HUES6 (cell line): Measurements from ENCODE around the gene PDE9A.

Experiments
- H3K27ac ChIP-seq: 2 replicates; pipeline ENCODE4 v1.7.0; 2013; ENCODE audit warnings: low read depth, mild to moderate bottlenecking, low read length, inconsistent platforms
- H3K27me3 ChIP-seq: 2 replicates; pipeline ENCODE4 v1.6.1; 2013; ENCODE audit warnings: low read length; ENCODE audit not compliant: control insufficient read depth, insufficient read depth
- H3K36me3 ChIP-seq: 2 replicates; pipeline ENCODE4 v1.6.1; 2013; ENCODE audit warnings: low read length; ENCODE audit not compliant: control insufficient read depth, insufficient read depth
- H3K4me1 ChIP-seq: 2 replicates; pipeline ENCODE4 v1.6.1; 2013; ENCODE audit warnings: low read length; ENCODE audit not compliant: control insufficient read depth, insufficient read depth
- H3K4me3 ChIP-seq: 2 replicates; pipeline ENCODE4 v1.5.1; 2013; ENCODE audit warnings: low read depth, low read length
- H3K9ac ChIP-seq: one replicate; pipeline ENCODE4 v1.6.1; 2013; ENCODE audit warnings: mild to moderate bottlenecking, low read length
- H3K9me3 ChIP-seq: 2 replicates; pipeline ENCODE4 v1.6.1; 2013; ENCODE audit warnings: low read depth, low read length; ENCODE audit not compliant: control insufficient read depth, insufficient read depth

PDE9A gene

DNA sequence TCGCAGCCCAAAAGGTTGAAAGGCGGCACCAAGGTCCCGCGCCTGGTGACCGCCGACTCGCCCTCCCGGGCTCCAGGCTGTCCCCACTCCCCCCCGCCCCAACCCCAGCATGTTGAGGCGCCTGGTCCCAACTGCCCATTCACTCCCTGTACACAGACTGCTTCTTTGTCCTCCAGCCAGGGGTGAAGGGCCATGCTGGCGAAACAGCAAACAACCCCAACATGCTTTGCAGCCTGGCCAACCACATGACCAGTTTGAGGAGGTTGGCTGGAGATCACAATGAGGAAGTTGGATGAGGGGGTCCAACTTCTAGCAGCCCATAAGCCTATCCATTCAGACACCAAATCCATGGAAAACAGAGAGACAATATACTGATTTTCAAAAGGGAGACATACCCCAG, 13.5 kb downstream of the PDE9A start:
- Histone ChIP-seq H3K4me3 (no peak overlapping the region), H3K9ac (no peak overlapping the region), H3K4me1 (peaks cover 48% of the 10 kb centered on the region), H3K27ac (no peak overlapping the region), H3K9me3 (no peaks in the 10 kb centered on the region; the same call in 1 of the 2 replicates), H3K27me3 (no peaks in the 10 kb centered on the region), H3K36me3 (peaks cover 24% of the 10 kb centered on the region)

DNA sequence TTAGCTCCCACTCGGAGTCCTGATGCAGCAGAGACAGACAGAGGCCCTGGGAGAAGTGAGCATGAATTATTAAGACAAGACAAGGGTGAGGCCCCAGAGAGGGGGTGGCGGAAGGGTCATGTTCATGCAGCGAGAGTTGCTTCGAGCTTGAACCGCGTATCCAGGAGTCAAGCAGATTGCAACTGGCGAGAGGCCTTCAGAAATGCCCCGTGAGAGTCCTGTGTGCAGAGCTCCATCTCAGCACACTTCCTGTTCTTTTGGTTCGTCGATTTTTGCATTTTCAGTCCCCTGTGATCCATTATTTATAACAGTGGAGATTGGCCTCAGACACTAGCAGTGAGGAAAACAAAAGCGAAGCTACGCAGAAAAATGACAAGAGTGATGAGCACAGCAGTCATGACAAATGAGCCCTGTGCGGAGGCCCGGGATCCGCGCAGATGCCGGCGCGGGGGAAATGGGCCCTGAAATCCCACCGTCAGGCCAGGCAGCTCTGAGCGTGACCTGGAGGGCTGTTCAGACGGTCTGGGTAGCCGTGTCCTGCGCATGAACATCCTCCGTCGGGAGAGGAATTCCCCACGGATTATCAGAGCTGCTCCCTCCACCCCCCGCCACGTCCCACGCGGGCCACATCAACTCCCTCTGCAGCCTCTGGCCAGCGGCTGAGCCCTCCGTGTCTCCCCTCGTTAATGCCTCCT, 15.0 kb downstream of the PDE9A start:
- H3K4me1 ChIP-seq: peaks cover 63% of the 10 kb centered on the region
- H3K36me3 ChIP-seq: peaks cover 13% of the 10 kb centered on the region
- H3K27ac ChIP-seq: no peak overlapping the region
- H3K9ac ChIP-seq: peak overlapping the region; percentile 5
- no peaks in the 10 kb centered on the region for H3K27me3 ChIP-seq
- H3K4me3 ChIP-seq: no peak overlapping the region
- H3K9me3 ChIP-seq: no peaks in the 10 kb centered on the region

DNA sequence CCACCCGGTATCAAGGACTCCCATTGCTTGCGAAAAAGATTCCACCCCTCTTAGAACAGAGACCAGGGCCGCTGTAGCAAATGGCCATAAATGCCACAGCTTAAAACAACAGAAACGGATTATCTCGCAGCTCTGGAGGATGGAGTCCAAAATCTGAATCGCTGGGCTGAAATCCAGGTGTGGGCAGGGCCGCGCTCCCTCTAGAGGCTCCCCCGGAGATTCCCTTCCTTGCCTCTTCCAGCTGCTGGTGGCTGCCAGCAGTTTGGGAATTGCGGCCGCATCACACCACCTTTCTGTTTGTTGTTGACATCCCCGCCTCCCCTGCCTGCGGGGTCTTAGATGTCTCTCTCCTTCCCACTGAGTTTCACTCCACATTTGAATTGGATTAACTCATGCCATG, 15.6 kb downstream of the PDE9A start:
- peaks cover 13% of the 10 kb centered on the region for H3K36me3 ChIP-seq
- no peaks in the 10 kb centered on the region for H3K27me3 ChIP-seq
- peak overlapping the region; percentile 5 for H3K9ac ChIP-seq
- no peak overlapping the region for H3K27ac ChIP-seq
- peaks cover 69% of the 10 kb centered on the region for H3K4me1 ChIP-seq
- no peaks in the 10 kb centered on the region for H3K9me3 ChIP-seq
- H3K4me3 ChIP-seq: no peak overlapping the region

DNA sequence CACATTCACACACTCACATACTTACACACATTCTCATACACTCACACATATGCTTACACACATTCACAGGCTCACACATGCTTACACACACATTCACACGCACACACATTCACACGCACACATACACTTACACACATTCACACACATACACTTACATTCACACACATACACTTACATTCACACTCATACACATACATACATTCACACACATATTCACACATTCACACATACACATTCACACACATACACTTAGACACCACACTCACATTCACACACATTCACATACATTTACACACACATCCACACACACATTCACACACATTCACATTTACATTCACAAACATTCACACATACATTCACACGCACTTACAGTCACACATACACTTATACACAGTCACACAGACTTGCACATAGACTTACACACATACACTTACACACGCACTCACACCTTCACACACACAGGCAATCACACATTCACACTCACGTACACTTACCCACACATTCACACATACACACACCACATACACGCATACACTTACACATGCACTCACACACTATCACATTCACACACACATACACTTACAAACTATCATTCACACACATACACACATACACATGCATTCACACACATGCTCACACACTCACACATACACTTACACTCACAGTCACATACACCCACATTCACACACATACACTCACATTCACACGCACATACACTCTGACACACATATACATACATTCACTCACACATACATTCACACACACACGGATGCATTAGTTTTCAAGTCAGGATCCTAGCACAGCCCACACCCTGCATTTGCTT, 16.8 kb downstream of the PDE9A start:
- H3K27ac ChIP-seq: no peak overlapping the region
- H3K9me3 ChIP-seq: no peaks in the 10 kb centered on the region
- no peak overlapping the region for H3K9ac ChIP-seq
- H3K36me3 ChIP-seq: peaks cover 13% of the 10 kb centered on the region
- no peaks in the 10 kb centered on the region for H3K27me3 ChIP-seq
- peaks cover 74% of the 10 kb centered on the region for H3K4me1 ChIP-seq
- H3K4me3 ChIP-seq: no peak overlapping the region

DNA sequence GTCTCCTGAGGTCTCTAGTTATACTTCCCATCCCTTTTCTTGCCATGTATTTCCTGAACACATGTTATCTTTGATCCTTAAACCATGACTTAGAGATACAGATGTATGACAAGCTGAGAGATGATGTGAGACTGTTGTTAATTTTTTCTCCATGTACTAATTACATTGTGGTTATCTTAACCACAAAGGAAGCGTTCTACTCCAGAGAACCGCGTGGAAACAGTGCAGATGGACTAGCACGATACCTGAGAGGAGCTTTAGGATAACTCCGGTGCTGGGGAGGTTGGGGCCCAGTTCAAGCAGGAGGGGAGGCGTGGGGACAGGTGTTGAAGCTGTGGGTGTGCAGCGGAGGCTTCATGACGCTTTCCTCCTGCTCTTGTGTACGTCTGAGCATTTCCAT, 17.5 kb downstream of the PDE9A start:
- H3K27me3 ChIP-seq: no peaks in the 10 kb centered on the region
- no peak overlapping the region for H3K27ac ChIP-seq
- H3K4me3 ChIP-seq: no peak overlapping the region
- peaks cover 17% of the 10 kb centered on the region for H3K36me3 ChIP-seq
- peaks cover 68% of the 10 kb centered on the region for H3K4me1 ChIP-seq
- H3K9me3 ChIP-seq: no peaks in the 10 kb centered on the region
- H3K9ac ChIP-seq: no peak overlapping the region

DNA sequence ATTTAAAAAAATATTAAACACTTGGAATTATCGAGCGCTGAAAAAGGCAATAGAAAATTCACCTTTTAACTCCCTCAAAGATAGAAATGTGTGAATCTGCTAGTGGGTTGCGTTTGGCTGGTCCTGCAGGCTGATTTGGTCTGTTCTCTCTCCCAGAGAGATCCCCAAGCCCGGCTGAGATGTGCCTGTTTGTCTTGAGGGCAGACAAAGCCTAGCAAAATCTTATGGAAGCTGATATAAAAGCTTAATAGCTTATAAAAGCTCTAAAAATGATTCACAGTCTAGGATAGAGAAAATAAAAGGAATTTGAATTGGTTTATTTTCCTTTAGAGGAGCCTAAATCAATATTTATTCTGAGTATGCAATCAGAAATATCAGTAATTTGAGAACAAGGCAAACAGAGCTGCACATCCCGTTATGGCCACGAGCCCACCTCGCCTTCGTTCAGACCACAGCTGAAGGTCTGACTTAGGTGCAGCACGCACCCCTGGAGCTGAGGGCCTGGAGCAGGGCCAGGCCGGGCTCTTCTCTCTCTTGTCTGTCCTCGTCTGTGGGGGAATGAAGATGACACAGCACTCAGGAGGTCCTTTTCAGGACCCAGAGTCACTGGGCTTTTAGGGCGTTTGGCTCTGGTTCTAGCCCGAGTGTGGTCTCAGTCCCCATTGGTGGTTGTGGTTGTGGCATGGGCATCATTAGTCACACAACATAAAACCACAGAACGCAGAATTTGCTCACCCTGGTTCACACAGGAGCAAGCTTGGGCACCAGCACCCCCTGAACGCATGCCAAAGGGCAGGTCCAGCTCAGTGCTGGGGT, 18.6 kb downstream of the PDE9A start:
- Histone ChIP-seq H3K4me3 (no peak overlapping the region), H3K9me3 (no peaks in the 10 kb centered on the region), H3K4me1 (peaks cover 60% of the 10 kb centered on the region), H3K36me3 (peaks cover 18% of the 10 kb centered on the region), H3K27me3 (no peaks in the 10 kb centered on the region), H3K9ac (no peak overlapping the region), H3K27ac (no peak overlapping the region)

DNA sequence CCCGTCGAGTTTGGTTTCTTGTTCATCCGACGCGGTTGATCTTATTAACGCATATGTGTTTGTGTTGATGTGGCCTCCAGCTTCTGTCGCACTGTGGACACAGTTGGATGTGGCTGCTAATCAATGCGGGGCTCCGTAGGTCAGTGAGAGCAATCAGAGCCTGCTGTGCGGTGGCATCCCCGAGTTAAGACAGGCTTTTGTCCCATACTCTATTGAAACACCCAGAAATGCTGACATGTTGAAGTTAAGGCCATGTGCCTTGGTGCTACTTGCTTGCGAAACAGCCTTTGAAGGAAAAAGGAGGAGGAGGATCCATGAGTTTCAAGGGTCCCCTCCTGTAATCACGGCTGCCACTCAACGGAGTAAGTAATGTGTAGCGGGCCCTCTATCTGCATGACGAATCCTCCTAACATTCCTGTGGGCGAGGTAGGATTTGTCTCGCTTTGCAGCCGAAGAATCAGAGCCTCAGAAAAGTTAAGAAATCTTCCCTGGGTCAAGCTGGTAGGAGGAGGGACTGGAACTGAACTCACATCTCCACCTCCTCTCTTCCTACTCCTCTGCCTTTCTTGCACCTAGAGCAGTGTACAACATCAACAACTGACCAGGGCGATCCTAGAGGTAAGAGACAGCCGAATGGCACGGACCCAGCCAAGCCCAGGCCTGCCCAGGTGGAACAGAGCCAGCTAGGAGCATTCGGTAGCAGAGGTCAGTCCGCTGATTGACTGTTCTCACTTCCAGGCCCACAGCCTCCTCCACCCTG, 19.5 kb downstream of the PDE9A start:
- peaks cover 55% of the 10 kb centered on the region for H3K4me1 ChIP-seq
- H3K9me3 ChIP-seq: no peaks in the 10 kb centered on the region
- no peak overlapping the region for H3K9ac ChIP-seq
- no peak overlapping the region for H3K4me3 ChIP-seq
- no peaks in the 10 kb centered on the region for H3K27me3 ChIP-seq
- no peak overlapping the region for H3K27ac ChIP-seq
- peaks cover 18% of the 10 kb centered on the region for H3K36me3 ChIP-seq

DNA sequence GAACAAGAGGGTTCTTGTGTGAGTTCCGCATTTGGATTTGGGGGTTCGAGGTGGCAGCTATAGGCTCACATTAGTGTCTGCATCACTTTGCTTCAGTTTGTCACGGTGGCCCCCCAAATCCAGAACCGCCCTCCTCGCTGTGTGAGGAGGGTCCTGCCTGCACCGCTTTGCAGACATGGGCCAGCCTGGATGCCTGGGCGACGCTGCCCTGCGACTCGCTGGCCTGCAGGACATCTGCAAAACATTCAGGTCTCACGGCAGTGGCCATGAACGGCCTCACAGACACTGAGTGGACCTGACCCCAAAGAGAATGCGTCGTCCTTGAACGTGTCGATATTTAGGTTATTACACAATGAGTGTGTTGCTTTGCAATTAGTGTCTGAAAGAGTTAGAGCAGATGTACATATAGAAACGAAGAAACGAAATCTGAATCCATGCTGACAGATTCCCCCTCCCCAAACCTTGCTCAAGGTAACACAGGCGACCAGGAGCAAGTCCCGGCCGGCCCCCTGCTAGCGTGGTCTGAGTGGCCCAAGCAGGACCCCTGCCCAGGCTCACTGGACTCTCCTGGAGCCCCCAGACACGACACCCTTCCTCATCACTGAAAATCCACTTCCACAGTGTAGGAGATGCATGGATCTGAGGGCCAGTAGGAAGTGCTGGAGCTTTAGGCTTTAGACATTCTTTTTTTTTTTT, 20.4 kb downstream of the PDE9A start:
- Histone ChIP-seq H3K36me3 (peaks cover 18% of the 10 kb centered on the region), H3K27me3 (no peaks in the 10 kb centered on the region), H3K4me3 (no peak overlapping the region), H3K4me1 (peaks cover 51% of the 10 kb centered on the region), H3K27ac (no peak overlapping the region), H3K9me3 (no peaks in the 10 kb centered on the region), H3K9ac (no peak overlapping the region)

DNA sequence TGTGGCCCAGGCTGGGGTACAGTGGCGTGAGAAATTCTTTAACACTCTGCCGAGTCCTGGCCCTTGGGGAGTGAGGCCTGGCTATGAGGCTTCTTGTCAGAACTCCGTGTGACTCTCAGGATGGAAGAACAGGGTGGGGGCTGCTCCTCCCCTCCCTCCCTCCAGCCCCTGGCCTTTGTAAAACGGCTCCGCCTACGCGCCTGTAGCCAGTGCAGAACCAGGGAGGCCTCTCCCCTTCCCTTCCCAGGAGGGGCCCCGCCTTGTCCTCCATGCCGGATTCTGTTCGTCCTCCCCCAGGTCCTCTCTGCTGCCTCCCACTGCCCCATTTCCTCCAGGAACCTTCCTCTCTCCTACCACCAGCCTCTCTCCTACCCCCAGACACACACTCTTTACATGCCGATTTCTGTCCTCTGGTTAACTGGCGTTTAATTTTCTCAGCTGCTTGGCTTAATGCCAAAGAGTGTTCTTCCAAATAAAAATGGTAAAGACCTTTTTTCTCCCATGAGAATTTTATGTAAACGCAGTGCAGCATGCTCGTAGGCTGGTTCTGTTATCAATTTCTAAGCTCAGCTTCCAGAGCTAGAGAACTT, 21.0 kb downstream of the PDE9A start:
- Histone ChIP-seq H3K36me3 (peaks cover 18% of the 10 kb centered on the region), H3K9ac (no peak overlapping the region), H3K9me3 (no peaks in the 10 kb centered on the region), H3K4me1 (peaks cover 47% of the 10 kb centered on the region), H3K27ac (no peak overlapping the region), H3K27me3 (no peaks in the 10 kb centered on the region), H3K4me3 (peak overlapping the region; percentile 10; the same call in 1 of the 2 replicates)

DNA sequence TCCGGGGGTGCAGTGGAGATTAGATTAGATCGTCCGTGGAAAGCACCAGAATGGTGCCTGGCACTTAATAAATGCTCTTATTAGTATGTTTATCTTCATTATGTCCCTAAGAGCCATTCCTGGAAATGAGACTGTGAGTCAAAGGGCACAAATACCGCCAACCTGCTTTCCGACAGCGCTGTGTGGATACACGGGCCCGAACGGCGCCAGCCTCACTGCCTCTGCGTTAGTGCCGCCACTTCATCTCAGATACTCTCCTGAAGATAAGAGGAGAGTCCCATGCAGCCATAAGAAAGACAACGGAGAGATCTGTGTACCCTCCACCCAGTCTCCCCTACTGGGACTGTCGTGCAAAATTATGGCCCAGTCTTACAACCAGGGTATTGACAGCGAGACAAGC, 22.0 kb downstream of the PDE9A start:
- Histone ChIP-seq H3K4me1 (peaks cover 46% of the 10 kb centered on the region), H3K27ac (no peak overlapping the region), H3K9ac (no peak overlapping the region), H3K9me3 (no peaks in the 10 kb centered on the region), H3K36me3 (peaks cover 8% of the 10 kb centered on the region), H3K27me3 (no peaks in the 10 kb centered on the region), H3K4me3 (no peak overlapping the region)
